Posterior vena cava (tissue), 2 donors: ENCODE data around the gene NDUFA8. TPM values are rescaled to one million over a fixed set of nuclear protein-coding genes. Genes with fewer than 3 reads are reported as not detected.
A peak's percentile ranks its signal among the peaks of the same experiment; 100 is the strongest.

Experiments
- DNase-seq: peaks from one replicate; pipeline ENCODE4 v3.0.0-alpha.2; 2020; ENCODE audit warnings: low spot score
- intact Hi-C, 2 donors: fragments of 100-400 bp; cut with DNase I; formaldehyde crosslinking; loops; one replicate each; pipeline versions ENCODE4 v1.14.1 to v1.14.2; 2022 to 2023
- long read RNA-seq, 2 donors: library from polyadenylated mRNA; unstranded; transcript quantifications; one replicate each; pipeline ENCODE4 v2.0.0, GENCODE V29; 2020 to 2021
- total RNA-seq, 2 donors: library from RNA; stranded (reverse); fragmentation: NEBNext Ultra II Directional; extraction: Animal tissue kit (Norgen Biotek cat#: 25700); gene quantifications; one replicate each; pipeline ENCODE4 v1.2.1, GENCODE V29; 2021
- donor health status: DM: yes; HTN: yes; CAD: no.
- donor health status: DM: yes; HTN: yes; CAD: no.

NDUFA8 gene
- 10 to 100 TPM; 36.5 to 38.2 TPM for total RNA-seq
- long read RNA-seq, donor 1, transcript NDUFA8-201 (4 exons, 844 nt), result major isoform, 21 of 21 reads
- long read RNA-seq, donor 1, partial matches to known transcripts, result 0 of 21 reads
- long read RNA-seq, donor 1, other reads (novel, unspliced or antisense), result 0 of 21 reads
- long read RNA-seq, donor 2, transcript NDUFA8-201 (4 exons, 844 nt), result major isoform, 29 of 32 reads
- long read RNA-seq, donor 2, partial matches to known transcripts, result 0 of 32 reads
- long read RNA-seq, donor 2, other reads (novel, unspliced or antisense), result 3 of 32 reads

DNA sequence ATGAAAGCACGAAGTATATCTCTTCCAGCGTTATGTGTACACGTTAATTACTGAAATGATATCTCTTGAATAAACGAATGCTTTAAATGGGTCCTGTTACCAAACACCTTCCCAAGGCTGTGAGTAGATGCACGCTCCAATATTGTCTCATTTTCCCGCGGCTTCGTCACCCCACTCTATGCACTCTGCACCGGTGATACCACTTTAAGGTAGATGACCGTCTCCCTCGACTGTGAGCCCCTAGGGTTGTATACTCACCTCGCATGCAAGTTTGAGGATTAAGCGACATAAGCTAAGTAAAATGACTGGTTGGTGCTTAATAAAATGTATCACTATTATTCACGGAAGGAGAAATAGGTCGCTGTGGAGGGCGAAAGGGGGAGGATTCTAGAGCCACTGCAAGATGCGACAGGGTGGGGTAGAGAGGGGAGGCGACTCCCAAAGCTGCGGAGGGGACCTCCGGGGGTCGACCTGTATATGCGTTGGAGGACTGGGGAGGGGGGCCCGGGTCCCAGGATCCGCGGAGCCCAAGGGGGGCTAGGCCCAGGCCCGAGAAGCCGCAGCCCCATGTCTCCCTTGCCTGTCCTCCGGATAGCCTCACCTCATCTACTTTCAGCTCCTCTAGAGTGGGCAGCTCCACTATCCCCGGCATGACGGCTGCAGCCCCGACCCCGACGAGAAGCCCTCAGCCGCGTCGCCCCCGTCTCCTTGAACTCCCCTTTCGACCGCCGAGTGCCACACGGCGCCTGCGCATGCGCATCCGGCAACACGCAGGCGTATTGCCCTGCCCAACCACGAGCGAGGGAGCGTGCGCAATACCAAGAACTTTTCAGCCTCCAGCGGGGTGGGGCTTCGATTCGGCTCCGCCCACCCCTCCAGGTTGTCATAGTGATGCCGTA is at the start of gene NDUFA8, which contains the start of gene MORN5:
TSS of gene NDUFA8 (minus strand) at position 754 of the 899 bp plus-strand sequence. CDS start at position 652, 102 bp downstream.
TSS of gene MORN5 (plus strand) at position 883 of the 899 bp plus-strand sequence. CDS start 65 bp downstream, outside the sequence.
- intact Hi-C loops, result no loop called here
- peak; percentile 99 for DNase-seq

DNA sequence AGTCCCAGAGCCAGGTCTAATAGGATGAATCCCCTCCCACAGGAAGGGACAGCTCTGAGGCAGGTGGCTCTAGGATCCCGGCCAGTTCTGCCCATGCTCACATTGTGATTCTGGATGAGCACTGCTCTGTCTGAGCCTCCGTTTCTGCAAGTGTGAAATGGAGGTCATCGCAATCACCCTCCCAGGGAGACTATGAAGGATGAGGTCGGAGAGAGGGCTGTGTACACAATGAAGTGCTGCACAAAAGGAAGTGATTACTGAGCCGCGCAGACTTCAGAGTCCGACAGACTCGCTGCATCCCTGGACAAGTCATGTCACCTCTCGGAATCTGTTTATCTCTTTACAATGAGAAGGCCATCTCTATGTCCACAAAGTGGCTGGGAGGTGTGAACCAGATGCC is 47.5 kb upstream of the NDUFA8 start:
- intact Hi-C loops, result no loop called here

DNA sequence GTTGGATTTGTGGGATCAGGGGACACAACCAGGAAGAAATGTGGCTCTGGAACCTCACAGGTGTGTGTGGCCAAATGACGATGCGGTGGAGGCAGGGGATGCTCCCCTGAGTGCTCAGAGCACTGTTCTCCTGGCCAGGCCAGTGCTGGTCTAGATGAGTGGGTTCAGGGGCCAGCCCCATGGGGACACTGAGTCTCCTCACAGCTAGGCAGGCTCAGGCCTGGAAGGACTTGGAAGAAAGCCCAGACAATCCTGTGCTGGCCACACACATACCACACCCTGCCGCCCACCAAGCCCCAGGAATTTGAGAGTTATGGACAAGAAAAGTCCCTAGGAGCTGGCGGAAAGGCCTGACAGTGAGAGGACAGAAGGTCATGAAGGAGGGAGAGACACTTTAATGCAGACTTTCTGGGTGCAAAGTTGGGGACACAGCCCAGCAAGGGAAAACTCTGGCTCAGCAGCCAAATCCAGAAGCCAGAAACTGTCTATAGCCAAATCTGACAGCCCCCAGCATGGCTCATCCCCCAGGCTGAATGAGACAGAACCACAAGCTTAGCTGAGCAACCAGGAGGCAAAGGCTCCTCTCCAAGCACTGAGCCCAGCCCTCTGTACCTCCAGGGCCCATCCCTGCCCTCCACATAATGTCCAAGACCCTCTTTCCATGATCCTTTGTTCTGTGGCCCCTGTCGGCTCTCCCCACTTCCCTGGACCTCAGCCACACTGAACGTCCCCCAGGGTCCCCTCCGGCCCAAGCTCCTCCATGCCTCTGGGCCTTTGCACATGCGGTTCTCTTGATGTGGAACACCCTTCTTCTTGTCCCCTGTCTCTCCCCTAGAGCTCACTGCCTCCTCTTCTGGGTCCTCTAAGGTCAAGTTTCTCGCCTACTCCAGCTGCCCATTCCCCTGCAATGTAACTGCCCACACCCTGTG is 46.8 kb upstream of the NDUFA8 start:
- DNase-seq, result peak; percentile 64
- intact Hi-C loops, result no loop called here

More for the DNA sequence above, 47.5 kb upstream of the NDUFA8 start:
- DNase-seq, result peak; percentile 67

DNA sequence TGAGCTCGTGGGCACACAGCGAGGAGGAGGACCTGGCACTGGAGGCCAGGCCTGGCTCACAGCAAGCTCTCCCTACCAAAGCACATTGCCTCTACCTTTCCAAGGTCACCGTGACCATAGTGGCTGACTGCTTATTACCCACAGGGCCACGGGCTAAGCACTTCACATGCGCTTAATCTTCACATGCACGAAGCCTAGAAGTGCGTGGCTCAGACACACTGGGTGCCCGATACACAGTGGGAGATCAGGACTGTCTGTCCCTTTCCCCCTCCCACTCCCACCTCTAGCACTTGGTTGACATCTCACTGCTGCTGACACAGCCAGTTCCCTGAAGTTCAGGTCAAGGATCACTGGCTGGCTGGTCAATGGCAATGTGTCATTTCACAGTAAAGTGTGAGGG is 45.6 kb upstream of the NDUFA8 start:
- peak; percentile 56 for DNase-seq
- intact Hi-C loops, result no loop called here

DNA sequence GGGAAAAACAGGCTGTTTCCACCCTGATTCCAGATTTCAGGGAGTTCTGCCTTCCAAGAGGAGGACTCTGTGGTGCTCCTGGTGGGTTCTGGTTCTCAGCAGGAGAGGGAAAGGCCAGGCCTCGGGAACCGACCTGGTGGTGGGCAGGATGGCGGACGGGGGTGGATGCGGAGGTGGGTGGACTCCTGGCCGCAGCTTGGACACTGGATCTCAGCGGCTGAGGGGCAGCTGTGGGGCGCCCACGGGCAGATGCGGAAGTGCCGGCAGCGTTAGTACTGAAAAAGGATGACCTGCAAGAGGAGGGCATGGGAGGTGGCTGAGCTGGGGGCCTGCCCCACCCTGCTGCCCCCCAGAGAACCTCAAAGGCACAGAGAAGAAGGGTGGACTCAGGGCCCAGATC is 44.9 kb upstream of the NDUFA8 start:
- intact Hi-C loops, result loop anchor here in 1 of 2 donors (5.0 kb wide), 1 partner anchor 1013 kb away; no protein-coding TSS in a partner anchor
- peak; percentile 74 for DNase-seq

DNA sequence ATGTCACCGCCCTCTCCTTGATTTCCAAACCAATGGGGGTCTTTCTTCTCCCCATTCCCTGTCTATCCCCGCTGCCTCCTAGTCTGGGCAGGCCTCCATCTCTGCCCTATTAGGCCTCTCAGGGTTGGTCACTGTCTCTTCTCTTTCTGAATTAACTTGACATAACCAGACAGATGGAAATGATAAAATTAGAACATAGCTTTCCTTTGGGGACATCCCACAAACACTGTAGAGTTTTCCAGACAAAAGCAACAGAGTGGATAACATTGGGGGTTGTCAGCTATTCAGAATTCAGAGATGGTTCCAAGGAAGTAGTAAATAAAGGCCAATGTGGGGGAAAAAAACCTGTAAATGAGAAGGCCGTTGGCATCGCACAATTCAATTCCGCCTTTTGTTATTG is 44.5 kb upstream of the NDUFA8 start:
- intact Hi-C loops, result loop anchor here in 1 of 2 donors (5.0 kb wide), 1 partner anchor 1013 kb away; no protein-coding TSS in a partner anchor
- DNase-seq, result no peak

DNA sequence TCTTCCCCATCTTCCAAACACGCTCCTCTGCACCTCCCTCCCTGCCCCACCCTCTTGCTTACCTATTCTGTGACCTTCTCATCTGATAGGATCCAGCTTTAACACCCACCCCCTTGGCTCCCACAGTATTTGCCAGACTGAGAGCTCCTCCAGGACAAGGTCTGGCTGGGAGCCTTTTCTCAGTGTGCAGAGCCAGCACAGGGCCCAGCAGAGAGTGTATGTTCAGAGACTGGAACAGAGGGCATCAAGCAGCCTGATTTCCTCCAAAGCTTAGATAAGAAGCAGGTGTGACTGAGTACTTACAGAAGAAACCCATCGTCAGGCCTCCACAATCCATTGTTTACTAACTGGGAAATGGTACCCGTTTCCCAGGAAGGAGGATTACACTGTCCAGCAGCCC is 42.5 kb upstream of the NDUFA8 start:
- DNase-seq, result peak; percentile 37
- intact Hi-C loops, result loop anchor here in 1 of 2 donors (5.0 kb wide), 1 partner anchor 1015 kb away; no protein-coding TSS in a partner anchor

DNA sequence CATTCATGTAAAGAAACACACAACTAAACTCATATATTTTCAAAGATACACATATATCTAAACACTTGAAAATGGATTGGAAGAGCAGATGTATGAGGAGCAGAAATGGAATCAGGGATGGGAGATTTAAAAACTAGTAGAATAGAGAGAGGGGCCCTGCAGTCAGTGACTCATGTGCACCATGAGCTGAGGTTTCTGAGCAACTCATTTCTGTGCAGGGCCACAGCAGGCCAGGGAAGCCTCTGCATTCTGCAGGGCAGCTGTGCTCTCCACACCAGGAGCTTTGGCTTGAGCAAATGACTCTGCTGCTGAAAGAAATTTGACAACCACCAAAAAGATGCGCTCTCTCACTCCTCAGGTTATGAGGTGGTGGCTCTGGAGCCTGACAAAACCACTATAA is 42.1 kb upstream of the NDUFA8 start:
- intact Hi-C loops, result loop anchor here in 1 of 2 donors (5.0 kb wide), 1 partner anchor 1016 kb away; no protein-coding TSS in a partner anchor
- DNase-seq, result peak; percentile 35

DNA sequence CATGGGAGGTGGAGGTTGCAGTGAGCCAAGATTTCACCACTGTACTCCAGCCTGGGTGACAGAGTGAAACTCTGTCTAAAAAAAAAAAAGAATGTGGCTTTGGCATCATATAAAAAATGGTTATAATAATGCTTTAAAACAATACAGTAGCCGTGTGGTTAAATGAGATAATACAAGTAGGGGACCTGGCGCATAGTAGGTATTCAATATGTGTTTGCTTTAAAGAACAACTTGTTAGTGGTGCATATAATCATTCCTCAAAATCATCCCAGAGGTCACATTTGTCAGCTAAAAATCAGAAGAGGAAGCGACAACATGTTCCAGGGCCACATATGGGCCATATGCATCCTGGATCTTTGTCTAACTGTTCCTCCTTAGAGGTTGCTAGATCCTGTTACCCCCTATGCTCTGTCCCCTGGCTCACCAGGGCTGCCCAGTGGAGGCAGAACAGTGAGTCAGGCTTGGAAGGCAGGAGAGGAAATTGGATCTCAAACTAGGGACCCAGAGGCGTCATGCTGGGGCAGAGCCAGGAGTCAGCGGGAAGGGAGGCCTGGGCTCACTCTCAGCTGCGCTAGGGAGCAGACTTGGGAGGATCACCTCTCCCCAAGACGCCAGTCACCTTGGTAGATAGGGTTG is 41.5 kb upstream of the NDUFA8 start:
- intact Hi-C loops, result loop anchor here in 1 of 2 donors (5.0 kb wide), 1 partner anchor 1016 kb away; no protein-coding TSS in a partner anchor

DNA sequence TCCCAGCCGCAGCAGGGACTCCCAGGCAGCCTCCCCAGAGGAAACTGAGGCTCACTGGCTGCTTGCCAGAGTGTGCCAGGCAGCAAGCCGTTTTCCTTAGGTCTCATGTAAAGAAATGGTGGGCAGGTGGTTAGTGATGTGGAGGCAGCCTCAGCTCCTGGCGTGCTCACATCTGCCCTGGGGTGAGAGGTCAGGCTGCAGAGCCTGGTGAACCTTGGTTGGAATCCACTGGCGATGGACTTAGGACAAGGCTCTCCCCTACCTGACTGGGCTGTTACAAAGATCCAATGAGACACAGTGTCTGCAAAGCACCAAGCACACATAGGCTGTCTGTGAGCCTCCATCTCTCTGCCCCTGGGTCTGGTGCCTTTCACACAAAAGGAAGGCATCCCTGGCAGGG is 38.3 kb upstream of the NDUFA8 start:
- DNase-seq, result no peak
- intact Hi-C loops, result no loop called here

More for the DNA sequence above, 41.5 kb upstream of the NDUFA8 start:
- DNase-seq, result peak; percentile 81

DNA sequence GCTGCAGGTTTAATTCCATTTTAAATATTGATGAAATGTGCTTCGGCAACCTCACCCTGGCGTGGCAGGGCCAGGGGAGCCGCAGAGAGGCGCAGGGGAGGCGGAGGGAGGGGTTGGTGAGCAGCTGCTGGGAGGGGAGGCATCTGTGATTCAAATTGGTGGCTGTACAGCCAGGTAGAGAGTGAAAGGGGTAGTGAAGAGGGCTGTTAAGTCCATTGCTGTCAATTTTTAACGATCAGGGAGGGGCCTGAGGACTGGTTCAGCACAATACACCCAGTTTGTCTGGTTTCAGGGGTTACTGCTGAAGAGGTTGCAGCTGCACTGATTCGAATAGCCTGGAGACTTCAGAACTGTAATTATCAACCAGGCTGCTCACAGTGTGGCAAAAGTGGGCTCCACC is 37.8 kb upstream of the NDUFA8 start:
- intact Hi-C loops, result no loop called here
- DNase-seq, result peak; percentile 45

DNA sequence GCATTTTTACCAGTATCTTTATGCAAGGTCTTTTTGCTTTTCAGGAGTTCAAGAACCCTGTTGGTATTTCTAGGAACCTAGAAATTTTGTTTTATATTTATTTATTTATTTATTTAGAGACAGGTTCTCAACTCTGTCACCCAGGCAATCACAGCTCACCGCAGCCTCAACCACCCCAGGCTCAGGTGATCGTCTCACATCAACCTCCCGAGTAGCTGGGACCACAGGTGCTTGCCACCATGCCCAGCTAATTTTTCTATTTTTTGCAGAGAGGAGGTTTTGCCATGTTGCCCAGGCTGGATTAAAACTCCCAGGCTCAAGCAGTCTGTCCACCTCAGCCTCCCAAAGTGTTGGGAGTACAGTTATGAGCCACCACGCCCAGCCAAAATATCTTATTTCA is 36.3 kb upstream of the NDUFA8 start:
- intact Hi-C loops, result no loop called here
- DNase-seq, result peak; percentile 57

DNA sequence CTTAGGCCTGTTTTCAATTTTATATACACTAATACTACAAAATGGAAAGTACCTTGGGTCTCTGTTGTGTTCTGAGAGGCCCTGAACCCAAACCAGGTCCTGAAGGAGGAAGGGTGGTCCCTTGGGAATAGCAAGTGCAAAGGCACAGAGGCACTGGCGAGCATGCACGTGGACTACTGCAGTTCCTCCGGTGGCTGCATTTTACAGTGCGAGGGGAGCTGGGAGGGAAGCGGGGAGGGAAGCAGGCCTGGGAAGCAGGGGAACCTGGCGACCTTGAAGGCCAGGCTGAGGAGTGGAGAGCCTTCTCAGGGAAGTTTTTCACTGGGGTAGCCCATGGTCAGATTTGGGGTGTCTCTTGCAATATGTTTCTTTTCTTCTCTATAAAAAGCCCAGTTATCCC is 34.1 kb upstream of the NDUFA8 start:
- DNase-seq, result peak; percentile 65
- intact Hi-C loops, result no loop called here

DNA sequence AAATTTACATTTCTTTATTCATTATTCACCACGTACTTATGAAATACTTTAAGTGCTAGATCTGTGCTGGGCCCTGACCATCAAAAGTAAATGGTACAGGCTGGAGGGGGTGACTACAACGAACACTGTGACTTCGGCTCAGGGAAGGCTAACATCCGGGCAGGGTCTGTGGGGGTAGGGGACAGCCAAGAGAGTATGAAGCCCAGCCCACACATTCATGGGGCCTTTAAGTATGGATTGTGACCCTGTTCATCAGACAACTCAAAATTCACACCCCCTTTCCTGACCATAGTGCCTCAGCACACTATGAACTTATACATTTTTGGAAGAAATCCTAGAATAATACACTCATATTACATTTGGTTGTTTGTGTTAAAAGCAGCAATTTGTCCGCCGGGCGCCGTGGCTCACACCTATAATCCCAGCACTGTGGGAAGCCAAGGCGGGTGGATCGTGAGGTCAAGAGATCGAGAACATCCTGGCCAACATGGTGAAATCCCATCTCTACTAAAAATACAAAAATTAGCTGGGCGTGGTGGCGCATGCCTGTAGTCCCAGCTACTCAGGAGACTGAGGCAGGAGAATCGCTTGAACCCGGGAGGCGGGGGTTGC is 33.4 kb upstream of the NDUFA8 start:
- peak; percentile 64 for DNase-seq
- intact Hi-C loops, result loop anchor here in 1 of 2 donors (1.0 kb wide), 1 partner anchor 25 kb away; no protein-coding TSS in a partner anchor

DNA sequence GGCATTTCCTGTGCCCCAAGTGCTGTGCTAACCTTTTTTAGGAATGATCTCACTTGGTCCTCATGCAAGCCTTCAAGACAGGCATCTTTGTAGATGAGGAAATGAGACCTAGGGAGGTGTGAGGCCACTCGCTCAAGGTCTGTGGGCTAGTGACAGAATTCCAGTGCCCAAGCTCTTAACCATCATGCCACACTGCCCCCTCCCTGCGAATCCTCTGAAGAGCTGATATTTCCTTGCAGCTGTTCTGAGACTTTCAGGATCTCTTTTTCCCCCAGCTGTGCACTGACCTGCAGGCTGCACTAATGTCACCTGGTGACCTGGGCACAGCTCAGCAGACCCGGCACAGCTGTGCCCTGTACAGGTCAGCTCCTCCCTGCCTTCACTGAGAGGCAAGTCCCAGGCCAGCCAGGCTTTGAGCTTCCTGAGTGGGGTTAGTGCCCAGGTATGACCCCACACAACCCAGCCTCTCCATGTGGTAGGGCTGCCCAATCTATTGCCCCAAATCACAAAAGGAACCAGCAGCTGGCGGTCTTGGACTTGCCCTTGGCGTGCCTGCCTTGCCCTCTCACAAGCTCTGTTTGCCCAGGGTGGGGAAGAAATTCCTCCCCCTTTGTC is 32.8 kb upstream of the NDUFA8 start:
- DNase-seq, result peak; percentile 54

DNA sequence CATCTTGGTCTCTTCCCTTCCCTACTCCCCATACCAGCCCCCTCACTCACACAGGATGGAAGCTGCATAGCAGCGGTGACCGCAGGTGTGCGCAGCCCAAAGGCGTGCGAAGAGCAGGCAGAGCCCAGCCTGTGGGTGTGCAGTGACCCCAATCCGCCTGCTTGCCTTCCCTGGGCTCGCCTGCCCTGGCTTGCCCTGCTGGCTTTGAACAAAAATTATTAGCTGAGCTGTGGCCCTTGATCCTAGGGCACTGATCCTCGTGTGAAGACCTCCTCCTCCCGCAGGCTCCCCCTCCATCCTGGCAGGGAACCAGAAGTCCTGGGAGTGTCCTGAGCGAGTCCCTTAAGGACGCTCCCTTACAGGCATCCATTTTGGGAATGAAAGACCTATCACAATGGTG is 32.0 kb upstream of the NDUFA8 start:
- intact Hi-C loops, result no loop called here

More for the DNA sequence above, 32.8 kb upstream of the NDUFA8 start:
- intact Hi-C loops, result loop anchor here in 1 of 2 donors (1.0 kb wide), 1 partner anchor 26 kb away; no protein-coding TSS in a partner anchor

More for the DNA sequence above, 32.0 kb upstream of the NDUFA8 start:
- peak; percentile 53 for DNase-seq
